Large intestine (tissue), 3 donors: ENCODE results near the gene GRK5. TPM values are rescaled to one million over a fixed set of nuclear protein-coding genes. Genes with fewer than 3 reads are reported as not detected.

Experiments used
- DNase-seq, 2 donors: peaks; one replicate each; pipeline versions ENCODE4 v3.0.0 to v3.0.0-alpha.2; 2013
- H3K27ac ChIP-seq: one replicate; pipeline ENCODE4 v1.5.1; 2013; ENCODE audit warnings: low read length
- H3K27me3 ChIP-seq: 2 replicates; pipeline ENCODE4 v1.6.1; 2013; ENCODE audit warnings: low read length; ENCODE audit not compliant: control insufficient read depth, insufficient read depth
- H3K36me3 ChIP-seq: 2 replicates; pipeline ENCODE4 v1.6.1; 2013; ENCODE audit warnings: low read length; ENCODE audit not compliant: control insufficient read depth, insufficient read depth
- H3K4me1 ChIP-seq: one replicate; pipeline ENCODE4 v1.6.1; 2013; ENCODE audit warnings: low read length; ENCODE audit not compliant: control insufficient read depth, insufficient read depth
- H3K4me3 ChIP-seq: one replicate; pipeline ENCODE4 v1.5.1; 2013; ENCODE audit warnings: low read length
- H3K9me3 ChIP-seq: one replicate; pipeline ENCODE4 v1.6.1; 2013; ENCODE audit warnings: mild to moderate bottlenecking, low read depth, low read length, moderate library complexity; ENCODE audit not compliant: control insufficient read depth
- WGBS: methylation state at CpG from one replicate; pipeline ENCODE4 v1.1.5; 2013; ENCODE audit warnings: low lambda C conversion rate; ENCODE audit not compliant: insufficient coverage; 5-methylcytosine and 5-hydroxymethylcytosine counted together
- polyA plus RNA-seq: library from polyadenylated mRNA; unstranded; fragments of 120-200 nt; gene quantifications from one replicate; pipeline ENCODE4 v1.2.1, GENCODE V29; 2013

Gene GRK5
- polyA plus RNA-seq, 1 donor, result 38.8 TPM

DNA sequence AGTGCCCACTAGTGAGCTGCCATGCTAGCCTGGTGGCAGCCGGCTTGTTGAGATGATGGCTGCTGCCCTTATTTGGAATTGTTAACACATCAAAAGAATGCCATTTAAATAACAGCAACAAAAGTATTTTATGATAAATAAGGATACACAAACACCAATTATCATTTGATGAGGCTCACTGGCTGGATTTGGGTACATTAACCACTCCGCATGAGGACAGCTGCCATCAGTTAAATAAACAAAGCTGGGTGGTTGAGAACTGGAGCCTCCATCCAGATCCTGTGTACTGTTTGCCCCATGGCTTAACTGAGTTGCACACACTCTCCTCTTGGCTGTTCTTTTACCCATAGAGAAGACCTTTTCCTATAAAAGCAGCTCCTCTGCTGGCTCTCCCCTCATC is 231.3 kb downstream of the GRK5 start:
- peaks cover 46% of the 10 kb centered on the region for H3K36me3 ChIP-seq
- H3K27ac ChIP-seq, result no peak overlapping the region
- no peaks in the 10 kb centered on the region for H3K27me3 ChIP-seq
- no peaks in the 10 kb centered on the region for H3K4me1 ChIP-seq
- DNase-seq, result no peak
- no peaks in the 10 kb centered on the region for H3K9me3 ChIP-seq
- no peak overlapping the region for H3K4me3 ChIP-seq
- no CpG with 5 or more reads among the region's 2 CpGs for WGBS

GRCh38 chr10:119439922-119440321 is 232.6 kb downstream of the GRK5 start:
- Histone ChIP-seq H3K27me3 (no peaks in the 10 kb centered on the region), H3K27ac (no peak overlapping the region), H3K4me3 (no peak overlapping the region), H3K9me3 (no peaks in the 10 kb centered on the region), H3K36me3 (peaks cover 52% of the 10 kb centered on the region), H3K4me1 (no peaks in the 10 kb centered on the region)
- WGBS, result no CpG with 5 or more reads among the region's 5 CpGs
- no peak for DNase-seq

DNA sequence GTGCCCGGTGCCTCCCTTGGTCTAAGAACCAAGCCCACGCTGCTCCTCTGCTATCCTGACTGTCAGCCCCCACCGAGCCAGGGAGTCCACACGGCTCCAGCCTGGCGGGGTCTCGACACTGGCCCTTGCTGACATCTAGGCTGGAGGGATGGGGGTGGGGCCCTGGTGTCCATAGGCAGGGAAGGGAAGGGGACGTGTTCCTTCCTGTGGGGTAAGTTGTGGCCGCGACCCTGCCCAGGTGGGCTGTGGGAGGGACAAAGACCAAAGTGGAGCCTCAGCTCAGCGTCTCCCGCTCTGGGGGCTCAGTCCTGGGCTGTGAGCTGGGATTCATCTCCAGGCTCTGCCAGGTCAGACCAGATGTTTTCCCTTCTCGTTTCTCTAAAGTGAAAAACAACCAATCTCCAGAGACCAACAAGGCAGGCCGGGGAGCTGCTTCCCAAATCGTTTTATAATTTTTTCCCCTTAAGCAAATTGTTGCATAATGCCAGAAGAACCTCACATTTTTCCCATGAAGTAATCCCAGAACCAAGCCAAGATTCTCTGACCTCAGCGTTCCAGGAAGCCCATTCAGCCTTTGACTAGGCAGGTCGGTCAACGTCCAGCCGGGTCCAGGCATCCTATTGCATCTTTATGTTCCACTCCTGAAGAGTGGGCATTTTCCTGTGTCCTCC is 233.9 kb downstream of the GRK5 start:
- Histone ChIP-seq H3K36me3 (peaks cover 54% of the 10 kb centered on the region), H3K4me1 (no peaks in the 10 kb centered on the region), H3K9me3 (no peaks in the 10 kb centered on the region), H3K27me3 (no peaks in the 10 kb centered on the region), H3K4me3 (no peak overlapping the region), H3K27ac (no peak overlapping the region)
- DNase-seq, result peak in 1 of 2 donors; percentile 17
- WGBS, result no CpG with 5 or more reads among the region's 18 CpGs

DNA sequence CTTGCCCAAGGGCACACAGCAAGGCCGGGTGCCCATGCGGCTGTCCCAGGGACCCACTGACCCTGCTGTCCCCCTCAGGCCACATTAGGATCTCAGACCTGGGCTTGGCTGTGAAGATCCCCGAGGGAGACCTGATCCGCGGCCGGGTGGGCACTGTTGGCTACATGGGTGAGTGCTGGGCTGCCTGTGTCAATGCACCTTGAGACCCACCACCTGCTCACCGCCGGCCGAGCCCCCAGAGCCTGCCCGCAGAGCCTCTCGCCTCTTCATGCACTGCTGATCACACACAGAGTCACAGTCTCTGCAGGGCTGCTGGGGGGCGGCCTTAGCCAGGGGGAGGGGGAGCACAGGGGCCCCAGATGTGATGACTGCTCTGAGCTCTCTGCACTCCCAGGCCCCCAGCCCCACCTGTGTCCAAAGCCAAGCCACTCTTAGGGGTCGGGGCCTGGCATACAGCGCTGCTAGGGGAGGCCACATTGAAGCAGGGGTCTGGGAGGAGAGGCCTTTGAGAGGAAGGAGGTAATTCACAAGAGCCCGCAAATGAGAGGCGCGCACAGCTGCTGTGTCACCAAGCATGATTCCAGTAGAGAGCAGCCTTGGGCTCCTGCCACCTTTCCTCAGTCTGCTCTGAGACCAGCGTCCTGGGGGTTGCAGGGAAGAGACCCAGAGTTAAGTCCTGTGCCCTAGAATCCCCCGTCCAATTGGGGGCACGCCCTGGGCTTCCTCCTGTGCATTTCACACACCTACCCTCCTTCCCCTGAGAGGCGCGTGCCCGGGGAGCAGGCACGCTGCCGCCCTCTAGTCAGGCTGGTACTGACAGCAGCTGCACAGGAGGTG is 234.8 kb downstream of the GRK5 start:
- no peaks in the 10 kb centered on the region for H3K9me3 ChIP-seq
- no CpG with 5 or more reads among the region's 25 CpGs for WGBS
- H3K36me3 ChIP-seq, result peaks cover 51% of the 10 kb centered on the region
- H3K27me3 ChIP-seq, result no peaks in the 10 kb centered on the region
- no peak for DNase-seq
- no peaks in the 10 kb centered on the region for H3K4me1 ChIP-seq
- no peak overlapping the region for H3K4me3 ChIP-seq
- H3K27ac ChIP-seq, result no peak overlapping the region

DNA sequence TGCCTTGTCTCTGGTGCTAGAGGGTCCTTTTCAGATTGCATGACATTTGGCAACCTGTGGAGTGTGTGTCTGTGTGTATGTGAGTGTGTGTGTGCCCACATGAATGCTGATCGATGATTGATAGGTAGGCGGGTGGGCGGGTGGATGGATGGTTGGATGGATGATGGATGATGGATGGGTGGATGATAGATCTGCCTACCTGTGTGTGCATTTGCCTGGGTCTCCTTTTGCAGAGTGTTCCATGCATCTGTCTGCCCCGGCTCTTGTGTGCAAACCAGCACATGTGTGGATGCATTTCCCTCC is 235.3 kb downstream of the GRK5 start:
- no peak overlapping the region for H3K27ac ChIP-seq
- H3K4me3 ChIP-seq, result no peak overlapping the region
- H3K36me3 ChIP-seq, result peaks cover 55% of the 10 kb centered on the region
- no peaks in the 10 kb centered on the region for H3K27me3 ChIP-seq
- no peak for DNase-seq
- WGBS, result no CpG with 5 or more reads among the region's 4 CpGs
- H3K9me3 ChIP-seq, result no peaks in the 10 kb centered on the region
- H3K4me1 ChIP-seq, result no peaks in the 10 kb centered on the region

DNA sequence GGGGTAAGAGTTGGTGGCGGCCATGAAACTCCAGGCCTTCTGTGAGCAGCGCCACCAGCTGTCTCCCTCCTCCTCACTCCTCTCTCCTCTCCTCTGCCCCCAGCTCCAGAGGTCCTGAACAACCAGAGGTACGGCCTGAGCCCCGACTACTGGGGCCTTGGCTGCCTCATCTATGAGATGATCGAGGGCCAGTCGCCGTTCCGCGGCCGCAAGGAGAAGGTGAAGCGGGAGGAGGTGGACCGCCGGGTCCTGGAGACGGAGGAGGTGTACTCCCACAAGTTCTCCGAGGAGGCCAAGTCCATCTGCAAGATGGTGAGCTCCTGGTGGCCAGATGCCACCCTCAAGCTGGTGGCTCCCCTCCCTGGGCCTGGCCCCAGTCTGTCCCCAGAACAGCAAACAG is 236.1 kb downstream of the GRK5 start:
- Histone ChIP-seq H3K4me1 (no peaks in the 10 kb centered on the region), H3K4me3 (no peak overlapping the region), H3K36me3 (peaks cover 55% of the 10 kb centered on the region), H3K9me3 (no peaks in the 10 kb centered on the region), H3K27ac (no peak overlapping the region), H3K27me3 (no peaks in the 10 kb centered on the region)
- DNase-seq, result no peak
- WGBS, result no CpG with 5 or more reads among the region's 15 CpGs

GRCh38 chr10:119443970-119444660 is 236.7 kb downstream of the GRK5 start:
- Histone ChIP-seq H3K4me3 (no peak overlapping the region), H3K9me3 (no peaks in the 10 kb centered on the region), H3K36me3 (peaks cover 61% of the 10 kb centered on the region), H3K4me1 (no peaks in the 10 kb centered on the region), H3K27ac (no peak overlapping the region), H3K27me3 (no peaks in the 10 kb centered on the region)
- no CpG with 5 or more reads among the region's 12 CpGs for WGBS
- DNase-seq, result no peak

GRCh38 chr10:119444866-119445265 is 237.5 kb downstream of the GRK5 start:
- Histone ChIP-seq H3K4me1 (no peaks in the 10 kb centered on the region), H3K4me3 (no peak overlapping the region), H3K27me3 (no peaks in the 10 kb centered on the region), H3K9me3 (no peaks in the 10 kb centered on the region), H3K27ac (no peak overlapping the region), H3K36me3 (peaks cover 57% of the 10 kb centered on the region)
- no peak for DNase-seq
- 67% methylated on average over 1 of the region's 10 CpGs for WGBS

- no CpG with 5 or more reads among the region's 10 CpGs for WGBS
- no peak overlapping the region for H3K27ac ChIP-seq
- no peaks in the 10 kb centered on the region for H3K27me3 ChIP-seq
- H3K9me3 ChIP-seq, result no peaks in the 10 kb centered on the region
- H3K36me3 ChIP-seq, result peaks cover 59% of the 10 kb centered on the region
- peak; percentile 66 to 78 for DNase-seq
- no peaks in the 10 kb centered on the region for H3K4me1 ChIP-seq
- H3K4me3 ChIP-seq, result no peak overlapping the region
Observed at GRCh38 chr10:119445311-119445934, 238.1 kb downstream of the GRK5 start.

DNA sequence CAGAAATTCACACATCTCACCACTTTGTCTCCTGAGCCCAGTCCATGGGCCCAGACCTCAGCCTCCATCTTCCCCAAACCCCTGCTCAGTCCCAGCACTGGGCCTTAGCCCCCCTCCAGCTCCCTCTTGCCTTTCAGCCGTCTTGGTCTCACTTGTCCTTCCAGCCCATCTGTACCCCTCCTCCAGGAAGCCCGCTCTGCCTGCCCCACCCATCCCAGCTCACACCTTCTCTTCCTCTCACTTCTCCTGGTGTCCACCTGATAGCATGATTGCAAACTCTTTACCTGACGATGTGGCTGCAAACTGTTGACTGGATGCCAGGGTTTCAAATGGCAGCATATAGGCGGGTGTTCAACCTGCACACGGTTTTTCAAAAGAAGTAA is 238.6 kb downstream of the GRK5 start:
- no peak for DNase-seq
- no peaks in the 10 kb centered on the region for H3K4me1 ChIP-seq
- 100% methylated on average over 1 of the region's 5 CpGs for WGBS
- no peaks in the 10 kb centered on the region for H3K27me3 ChIP-seq
- peaks cover 61% of the 10 kb centered on the region for H3K36me3 ChIP-seq
- no peaks in the 10 kb centered on the region for H3K9me3 ChIP-seq
- H3K27ac ChIP-seq, result no peak overlapping the region
- H3K4me3 ChIP-seq, result no peak overlapping the region
